Renal cortical epithelial cell (primary cell): Measurements from ENCODE around the gene OLFM3. TPM values are rescaled to one million over a fixed set of nuclear protein-coding genes. Genes with fewer than 3 reads are reported as not detected.
A peak's percentile ranks its signal among the peaks of the same experiment; 100 is the strongest.

Source experiments
- DNase-seq: peaks from one replicate; pipeline ENCODE4 v3.0.0-alpha.2; 2011; ENCODE audit warnings: low read depth
- total RNA-seq: library from RNA; depleted of rRNA; stranded (reverse); fragments of >200 nt; gene quantifications from 2 replicates; pipeline ENCODE4 v1.2.3, GENCODE V29; 2014

Gene OLFM3
- not detected in 2 replicates for total RNA-seq

DNA sequence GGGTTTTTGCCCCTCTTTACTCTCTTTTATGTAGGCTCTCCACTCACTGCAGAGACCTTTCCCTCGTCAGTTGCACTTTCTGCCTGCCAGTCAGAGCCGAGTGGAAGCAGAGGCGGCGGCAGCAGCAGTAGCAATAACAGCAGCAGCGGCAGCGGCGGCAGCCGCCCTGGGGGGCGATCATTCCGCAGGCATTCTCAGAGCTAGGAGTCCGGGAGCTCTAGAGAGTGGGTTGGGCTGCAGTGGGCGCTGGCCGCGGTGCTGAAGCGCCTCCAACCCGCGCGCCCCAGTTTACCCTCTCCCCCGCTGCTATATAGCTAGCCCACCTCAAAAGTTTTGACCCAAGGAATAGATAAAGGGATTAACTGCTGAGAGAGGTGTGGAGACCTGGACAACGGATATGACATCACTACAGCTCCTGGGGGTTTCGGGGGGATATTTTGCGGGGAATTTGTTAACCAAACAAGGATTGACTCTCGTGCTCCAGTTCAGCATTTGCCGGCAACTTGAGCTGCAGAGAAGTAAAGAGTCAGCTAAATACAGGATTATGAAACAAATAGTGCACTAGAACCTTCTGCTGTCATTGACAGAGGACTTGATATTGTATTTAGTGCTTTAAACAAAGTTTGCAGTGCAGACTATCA lies at the start of gene OLFM3:
TSS of gene OLFM3 (minus strand) at position 102 of the 641 bp plus-strand sequence.
- DNase-seq = no peak

DNA sequence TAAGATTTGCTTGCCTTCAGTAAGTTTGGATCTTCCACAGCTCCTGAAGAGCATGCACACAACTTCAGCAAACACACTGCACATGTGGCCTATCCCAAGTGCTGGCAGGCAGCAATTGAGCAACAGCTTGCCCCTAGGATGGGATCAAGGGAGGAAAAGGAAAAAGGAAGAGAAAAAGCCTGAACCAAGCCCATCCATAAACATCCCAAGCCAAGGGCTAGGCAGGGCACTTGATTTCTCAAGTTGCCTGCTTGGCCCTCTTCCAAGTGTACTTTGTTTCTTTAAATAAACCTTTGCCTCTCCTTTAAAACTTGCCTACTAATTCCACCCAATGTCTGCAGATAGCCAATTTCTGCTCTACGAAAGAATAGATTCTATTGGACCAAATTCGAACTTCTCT lies 49.0 kb upstream of the OLFM3 start:
- no peak for DNase-seq

DNA sequence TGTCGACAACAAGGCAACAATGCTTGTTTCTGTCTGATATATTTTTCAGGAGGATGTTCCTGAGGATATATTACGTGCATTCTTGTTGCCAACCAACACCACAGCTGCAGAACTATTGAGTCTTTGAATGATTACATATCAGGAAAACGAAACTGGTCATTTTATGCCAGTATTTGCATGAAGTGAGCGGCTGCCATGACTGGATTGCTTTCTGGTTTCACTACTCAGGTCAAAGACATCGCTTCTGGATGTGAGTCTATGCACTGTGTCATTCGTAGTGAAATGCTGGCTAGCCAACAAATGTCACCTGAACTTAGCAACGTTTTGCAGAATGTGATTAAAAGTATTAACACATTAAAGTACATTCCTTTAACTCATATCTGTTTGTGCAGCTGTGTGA lies 35.8 kb upstream of the OLFM3 start:
- no peak for DNase-seq

DNA sequence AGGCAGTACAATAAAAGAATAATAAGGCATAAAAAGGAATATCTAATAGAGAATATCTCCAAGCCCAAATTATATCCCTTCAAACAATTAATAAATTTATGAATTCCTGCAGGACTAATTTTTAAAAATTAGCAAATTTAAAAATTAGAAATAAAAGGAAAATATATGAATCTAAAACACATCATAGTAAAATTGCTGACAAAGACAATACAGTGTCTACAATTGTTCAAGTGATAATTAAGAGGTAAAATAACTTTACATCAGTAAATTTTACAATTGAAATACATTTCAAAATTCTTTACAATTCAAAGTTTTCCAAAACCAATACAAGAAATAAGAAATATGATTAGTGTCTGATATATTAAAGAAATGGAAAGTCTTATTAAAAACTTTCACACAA lies 22.8 kb upstream of the OLFM3 start:
- DNase-seq = no peak

DNA sequence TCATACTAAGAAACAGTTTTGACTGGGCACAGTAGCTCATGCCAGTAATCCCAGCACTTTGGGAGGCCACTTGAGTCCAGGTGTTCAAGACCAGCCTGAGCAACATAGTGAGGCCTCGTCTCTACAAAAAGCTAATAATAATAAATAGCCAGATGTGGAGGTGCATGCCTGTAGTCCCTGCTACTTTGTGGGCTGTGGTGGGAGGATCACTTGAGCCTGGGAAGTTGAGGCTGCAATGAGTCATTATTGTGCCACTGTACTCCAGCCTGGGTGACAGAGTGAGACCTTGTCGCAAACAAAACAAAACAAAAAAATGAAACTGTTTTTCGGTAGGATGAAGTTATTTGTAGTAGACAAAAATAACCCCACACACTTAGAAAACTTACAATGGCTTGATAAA lies 19.0 kb upstream of the OLFM3 start:
- no peak for DNase-seq

DNA sequence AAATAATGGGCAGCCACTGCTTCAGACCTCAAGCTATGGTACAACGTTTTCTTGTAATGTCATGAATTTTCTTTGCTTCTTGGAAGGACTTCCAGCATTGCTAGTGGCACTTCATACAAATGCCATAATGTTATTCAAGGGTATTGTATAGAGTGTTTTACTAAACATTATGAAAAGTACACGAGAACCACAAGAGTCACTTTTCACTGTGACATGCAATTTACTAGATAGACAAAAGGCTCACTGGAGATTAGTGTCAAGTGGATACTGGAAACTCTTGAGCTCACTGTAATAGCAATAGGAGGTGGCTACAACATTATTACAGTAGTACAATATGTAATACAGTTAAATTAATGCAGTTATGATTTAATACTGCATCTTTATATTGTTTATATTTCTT lies 5.3 kb upstream of the OLFM3 start:
- DNase-seq = no peak

DNA sequence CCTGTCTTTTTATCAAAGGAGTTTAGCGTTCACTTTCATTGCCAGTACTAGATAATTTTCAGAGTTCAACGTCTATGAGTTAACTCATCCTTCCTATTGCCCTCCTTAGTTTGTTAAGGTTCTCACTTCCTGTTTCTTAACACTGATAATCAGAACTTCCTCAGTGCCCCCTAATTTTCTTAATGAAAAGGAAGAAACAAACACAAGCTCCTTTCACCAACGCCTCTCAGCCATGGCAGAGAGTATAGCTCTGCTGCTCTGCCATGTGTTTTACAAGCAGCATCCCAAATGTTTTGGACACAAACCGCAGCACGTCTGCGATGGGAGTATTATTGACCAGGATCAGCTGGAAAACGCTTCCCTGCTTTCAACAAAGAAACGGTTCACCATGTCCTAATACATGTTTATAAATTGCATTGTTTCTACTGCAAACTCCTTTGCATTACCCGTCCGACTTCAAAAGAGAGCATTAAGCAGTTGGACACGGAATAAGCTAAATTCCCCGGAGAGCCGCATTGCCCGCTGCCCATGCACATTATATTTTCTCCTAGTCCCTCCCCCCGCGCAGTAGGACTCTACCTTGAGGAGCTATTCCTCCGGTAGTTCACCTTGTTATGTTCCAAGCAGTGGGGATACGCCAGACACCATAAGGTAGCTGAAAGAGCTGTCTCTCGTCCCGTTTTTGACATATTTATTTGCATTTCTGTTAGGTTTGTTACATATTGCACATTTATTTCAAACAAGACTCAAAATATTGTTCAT lies 561 bp downstream of the OLFM3 start:
- no peak for DNase-seq

DNA sequence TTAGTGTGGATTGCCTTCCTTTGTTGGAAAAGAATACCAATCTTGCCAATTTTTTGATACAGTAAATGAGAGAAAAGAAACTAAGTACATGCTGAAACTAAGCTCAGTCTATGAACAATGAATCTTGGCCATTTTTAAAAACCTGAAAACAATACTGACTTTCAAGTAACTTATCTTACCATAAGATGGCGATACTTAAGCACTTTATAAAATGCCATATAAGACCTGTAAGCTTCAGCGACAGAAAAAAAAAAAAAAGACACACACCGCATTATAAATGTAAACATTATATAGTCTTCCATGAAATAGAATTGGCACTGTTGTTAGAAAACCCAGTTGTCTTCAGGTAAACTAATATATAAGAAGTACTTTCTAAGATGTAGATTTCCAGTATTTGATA lies 3.0 kb downstream of the OLFM3 start:
- peak; percentile 3 for DNase-seq

DNA sequence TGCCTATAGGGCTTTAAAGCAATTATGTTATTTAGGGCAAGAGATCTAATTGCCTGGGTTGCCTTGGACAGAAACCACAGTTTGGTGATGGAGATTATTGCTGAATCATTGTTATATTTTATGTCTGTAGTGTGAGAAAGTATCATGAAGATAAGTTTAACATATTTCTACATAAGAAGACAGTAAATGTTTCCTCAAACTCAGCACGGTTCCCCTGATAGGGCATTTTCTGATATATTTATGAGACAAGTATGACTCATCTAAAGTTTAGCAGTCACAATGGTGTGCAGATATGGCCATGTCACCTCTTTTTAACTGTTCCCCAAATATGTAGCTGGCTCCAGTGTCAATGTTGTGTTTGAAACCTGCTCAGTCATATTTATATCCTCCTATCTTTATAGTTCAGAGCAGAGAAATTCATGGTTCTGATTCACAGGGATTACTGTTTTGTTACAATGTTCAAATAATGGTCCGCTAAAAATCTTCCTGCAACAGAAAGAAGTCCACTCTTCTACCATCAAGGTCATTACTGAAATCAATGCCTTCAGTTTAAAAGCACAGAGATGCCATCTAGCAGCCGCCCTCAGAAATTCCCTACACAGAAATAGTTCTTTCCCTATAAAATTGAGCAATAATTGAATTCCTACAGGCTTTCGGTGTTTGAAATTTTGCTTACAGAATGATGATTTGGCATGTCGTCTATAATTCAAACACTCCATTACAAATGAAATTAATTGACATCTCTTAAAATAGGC lies 3.7 kb downstream of the OLFM3 start:
- no peak for DNase-seq

DNA sequence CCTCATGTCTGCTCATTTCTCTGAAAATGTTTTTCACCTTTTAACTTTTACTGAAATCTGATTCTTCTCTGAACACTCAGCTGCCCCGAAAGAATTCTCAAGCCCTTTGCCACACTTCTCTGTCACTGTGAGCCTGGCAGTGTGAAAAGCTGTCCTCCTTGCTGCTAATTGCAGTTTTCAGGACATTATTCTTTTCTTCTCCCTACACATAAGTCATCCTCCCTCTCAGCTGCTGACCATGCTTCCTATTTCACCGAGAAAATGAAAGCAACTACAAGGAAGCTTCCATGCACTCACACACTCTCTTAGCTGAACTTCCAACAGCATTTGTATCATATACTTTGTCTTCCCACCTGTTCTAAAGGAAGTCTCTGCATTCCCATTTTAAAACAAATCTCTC lies 15.8 kb downstream of the OLFM3 start:
- DNase-seq = no peak

DNA sequence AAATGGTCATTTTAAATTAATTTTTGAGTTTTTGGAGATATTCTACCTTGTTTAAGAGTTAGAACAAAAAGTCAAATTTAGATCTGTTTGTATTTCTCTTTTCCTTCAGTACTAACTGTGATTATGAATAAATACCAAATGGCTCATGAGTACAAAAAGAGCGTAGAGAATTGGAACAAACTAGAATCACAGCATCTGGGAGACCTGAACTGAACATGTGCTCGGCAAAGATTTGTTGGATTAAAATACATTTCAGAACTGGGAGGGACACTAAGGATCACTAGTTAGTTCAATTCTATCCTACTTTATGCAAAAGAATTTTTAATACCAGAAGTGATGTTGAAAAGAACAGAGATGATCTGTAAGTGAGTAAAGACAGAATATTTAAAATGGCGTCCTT lies 19.5 kb downstream of the OLFM3 start:
- no peak for DNase-seq

DNA sequence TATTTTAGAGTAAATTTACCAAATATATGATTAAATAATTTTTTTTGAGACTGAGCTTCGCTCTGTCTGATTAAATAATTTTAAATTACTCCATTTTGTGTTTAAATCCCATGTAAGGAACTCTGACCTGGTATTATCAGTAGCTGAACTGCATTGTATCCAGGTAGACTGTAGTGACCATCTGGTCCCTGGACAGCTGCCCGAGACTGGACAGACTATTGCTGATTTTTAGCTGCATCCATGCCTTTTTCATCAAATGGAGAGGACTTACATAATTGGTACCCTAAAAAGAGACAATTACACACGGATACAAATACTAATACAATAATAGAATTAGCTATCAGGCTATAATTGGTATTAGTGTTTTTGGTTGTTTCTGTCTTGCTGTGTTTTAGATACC lies 20.6 kb downstream of the OLFM3 start:
- DNase-seq = no peak

DNA sequence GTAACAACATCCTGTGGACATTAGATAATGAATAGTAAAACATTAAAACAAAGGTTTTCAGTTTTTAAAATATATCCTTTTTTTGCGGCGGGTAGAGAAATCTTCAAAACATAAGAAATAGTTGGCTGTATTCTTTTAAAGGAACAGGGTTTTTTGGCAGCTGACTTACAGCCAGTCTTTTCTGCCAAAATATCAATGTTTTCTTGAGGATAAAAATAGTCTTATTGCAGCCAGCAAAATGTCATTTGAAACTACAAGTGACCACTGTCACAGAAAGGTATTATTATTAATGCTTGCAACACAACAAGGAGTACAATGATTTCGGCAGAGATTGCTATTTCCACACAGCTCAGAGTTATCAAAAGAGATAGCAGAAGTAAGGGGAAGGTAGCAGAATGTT lies 21.4 kb downstream of the OLFM3 start:
- DNase-seq = no peak

DNA sequence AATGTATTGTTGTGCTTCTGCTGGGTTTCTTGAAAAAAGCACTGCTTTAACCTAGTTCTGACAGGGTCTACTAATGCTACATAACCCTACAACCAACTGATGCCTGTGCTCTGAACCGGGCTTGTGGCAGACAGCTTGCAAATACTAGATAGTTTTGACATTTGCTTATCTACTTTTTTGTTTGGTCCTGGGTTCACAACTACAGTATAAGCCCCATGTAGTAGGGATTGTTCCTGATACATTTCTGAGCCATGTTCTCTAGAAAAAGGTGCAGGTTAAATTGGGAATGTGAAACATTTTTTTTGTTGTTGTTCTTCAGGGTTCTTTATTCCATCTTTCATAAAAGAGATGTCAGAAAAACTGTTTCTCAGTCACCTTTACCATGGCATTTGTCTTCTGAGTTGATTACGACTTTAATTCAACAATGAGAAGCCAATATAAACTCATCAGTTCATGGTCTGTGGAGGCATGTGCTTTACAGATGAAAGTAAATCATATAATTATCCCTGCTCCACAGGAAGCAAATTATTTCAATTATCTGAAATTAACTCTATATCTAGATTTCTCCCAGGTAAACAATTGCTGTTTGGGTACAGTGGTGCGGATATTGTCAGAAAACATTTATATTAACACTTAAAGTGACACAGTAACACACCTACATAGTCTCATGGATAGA lies 22.0 kb downstream of the OLFM3 start:
- DNase-seq = no peak

DNA sequence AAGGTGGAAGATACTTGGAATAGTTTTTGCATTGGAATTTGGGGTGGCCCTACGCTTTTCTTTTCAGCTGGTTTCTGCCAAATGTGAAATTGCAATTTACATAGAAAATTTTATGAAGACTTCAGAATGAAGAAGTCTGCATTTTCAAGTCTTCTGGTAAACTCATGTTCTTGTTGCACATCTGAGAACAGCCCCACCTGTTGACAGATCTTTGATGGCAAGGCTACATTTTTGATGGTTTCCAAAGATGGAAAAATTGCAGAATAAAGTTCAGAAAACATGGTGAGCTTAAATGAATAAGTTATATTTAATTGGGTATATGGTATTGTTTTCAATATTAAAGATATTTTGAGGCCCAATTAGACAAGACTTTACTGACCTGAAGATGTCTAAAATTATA lies 25.4 kb downstream of the OLFM3 start:
- no peak for DNase-seq

DNA sequence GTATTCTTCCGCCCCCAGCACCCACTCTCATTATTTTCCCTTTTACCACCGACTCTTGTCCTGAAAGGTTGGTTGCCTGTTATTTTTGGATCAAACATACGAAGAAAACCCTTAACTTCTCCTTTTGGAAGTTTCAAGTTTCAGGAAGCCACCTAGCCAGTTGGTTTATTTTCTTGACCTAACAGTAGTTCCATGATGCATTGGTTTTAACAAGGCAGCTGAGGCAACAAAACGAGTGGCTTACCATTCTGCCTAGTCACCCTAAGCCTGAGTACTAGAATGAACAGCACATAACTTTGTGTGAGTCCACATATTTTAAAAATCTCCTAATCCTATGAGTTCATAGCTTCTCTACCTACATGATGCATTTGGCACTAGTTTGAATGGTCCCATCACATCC lies 28.9 kb downstream of the OLFM3 start:
- no peak for DNase-seq

DNA sequence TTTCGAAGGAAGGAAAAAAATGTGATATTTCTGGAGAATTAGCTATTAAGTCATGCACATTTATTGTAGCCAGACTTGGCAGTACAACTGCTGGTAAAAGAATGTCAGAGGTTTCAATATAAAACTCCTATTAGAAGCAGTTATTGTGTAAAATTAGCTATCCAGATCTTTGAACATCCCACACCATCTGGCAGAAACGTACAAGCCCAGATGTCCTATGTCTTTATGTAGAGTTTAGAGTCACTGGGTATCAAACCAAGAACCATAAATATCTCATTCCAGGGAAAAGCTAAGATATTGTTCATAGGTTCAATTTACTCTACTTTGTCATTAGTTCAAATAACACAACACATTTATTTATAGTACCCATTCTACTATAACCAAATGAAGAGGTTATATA lies 31.4 kb downstream of the OLFM3 start:
- no peak for DNase-seq

DNA sequence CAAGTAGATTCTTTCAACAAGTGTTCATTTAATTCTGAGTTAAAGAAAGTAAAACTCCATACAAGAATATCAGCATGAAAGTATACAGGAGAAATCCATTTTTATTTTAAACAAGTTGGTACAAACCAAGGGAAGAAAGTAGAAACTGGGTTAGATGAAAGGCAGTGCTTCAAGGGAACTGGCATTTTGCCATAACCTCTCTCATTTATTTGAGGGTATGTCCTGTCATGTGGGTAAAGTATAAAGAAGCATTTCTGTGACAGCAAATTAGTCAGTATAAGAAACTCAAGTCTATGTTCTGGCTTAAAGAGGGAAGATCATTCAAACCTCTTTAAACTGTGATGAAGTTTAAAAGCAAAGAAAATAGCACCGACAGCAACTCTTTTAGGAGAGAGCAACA lies 32.0 kb downstream of the OLFM3 start:
- DNase-seq = no peak

DNA sequence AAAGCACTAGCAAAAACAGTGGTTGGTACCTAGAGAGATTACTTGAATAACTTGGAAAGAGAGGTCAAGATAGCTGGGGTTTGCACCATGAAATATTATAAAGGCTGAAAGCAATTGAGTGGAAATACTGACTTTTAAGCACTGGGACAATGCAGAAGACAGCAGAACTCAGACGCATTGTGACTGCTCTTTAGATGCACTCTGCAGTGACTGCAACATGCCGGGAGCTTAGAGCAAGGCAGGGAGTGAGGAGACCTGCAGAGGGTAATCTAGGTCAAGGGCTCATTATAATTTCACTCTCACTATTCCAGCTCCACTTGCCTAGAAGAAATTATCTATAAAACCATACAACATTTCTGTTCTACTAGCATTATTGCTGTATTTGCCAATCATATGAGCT lies 36.6 kb downstream of the OLFM3 start:
- DNase-seq = no peak

DNA sequence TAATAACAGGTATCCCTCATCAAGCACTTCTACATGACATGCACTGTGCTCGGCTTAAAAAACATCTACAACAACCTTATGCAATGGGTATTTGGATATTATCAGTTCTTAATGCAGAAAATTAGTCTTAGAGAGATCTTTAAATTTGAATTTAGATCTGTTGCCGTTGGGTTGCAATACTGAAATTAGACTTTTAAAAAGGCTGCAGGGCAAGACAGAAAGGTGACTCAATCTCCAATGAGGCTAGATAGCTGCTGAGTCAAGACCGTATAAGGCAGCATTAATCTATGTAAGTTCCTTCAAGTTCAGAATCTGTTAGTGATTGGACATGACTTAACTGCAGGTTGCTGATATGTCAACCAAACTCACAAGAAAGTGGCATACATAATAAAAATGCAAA lies 37.3 kb downstream of the OLFM3 start:
- DNase-seq = no peak

DNA sequence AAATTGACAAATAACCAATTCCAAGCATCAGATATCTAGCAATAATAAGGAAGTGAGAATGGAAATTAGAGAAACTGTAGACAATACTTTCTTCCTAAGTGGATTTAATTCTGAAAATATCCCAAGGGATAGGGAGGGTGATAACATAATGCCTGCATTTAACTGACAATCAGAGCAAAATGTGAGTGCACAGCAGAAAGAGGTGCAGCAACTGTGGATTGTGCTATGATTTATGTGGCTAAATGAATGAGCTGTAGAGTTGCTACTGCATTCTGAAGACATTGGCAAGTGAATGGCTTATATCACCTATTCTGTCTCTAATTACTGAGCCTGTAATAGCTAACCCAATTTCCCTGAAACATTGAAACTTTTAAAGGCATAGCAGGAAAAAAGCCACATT lies 39.0 kb downstream of the OLFM3 start:
- DNase-seq = no peak

DNA sequence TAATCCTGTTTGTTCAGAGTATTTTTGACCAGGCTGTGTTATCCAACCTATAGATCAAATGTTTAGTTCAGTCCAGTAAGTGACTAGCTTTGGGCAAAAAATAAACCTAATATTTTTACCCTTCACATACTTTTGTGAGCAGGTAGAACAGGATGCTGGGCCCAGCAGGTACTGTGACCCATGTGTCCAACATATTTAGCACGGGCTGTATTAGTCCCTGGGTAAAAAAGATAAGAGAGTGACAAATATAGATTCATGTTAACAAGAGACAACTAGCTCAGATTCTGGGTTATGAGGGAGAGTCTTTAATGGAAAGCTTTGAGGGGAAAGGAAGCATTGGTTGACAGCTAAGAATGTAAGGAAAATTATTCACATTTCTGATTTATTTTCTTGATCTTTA lies 43.1 kb downstream of the OLFM3 start:
- DNase-seq = no peak

DNA sequence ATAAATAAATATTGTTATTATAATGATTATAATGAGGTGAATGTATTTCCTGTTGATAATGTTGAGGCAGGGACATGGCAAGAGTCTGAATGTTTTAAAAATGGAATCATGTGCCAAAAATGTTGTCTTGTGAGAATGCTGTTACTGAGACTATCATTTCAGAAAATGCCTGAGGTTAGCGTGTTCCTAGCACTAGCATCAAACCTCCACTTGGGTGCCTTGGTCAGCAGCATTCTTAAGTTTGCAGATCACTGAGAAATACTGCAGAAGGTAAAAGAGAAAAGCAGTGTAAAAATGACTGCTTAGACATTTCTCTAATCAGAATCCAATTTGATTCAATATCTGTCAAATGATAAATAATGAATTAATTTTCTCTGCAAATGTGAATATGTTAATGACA lies 50.8 kb downstream of the OLFM3 start:
- no peak for DNase-seq
